Liver (tissue), 9 donors: ENCODE measurements around the gene NCS1. TPM values are rescaled to one million over a fixed set of nuclear protein-coding genes. Genes with fewer than 3 reads are reported as not detected.

Experiments
- DNase-seq: peaks from one replicate; pipeline ENCODE4 v3.0.0-alpha.2; 2017; ENCODE audit warnings: low spot score
- H3K27ac ChIP-seq, 2 donors: one replicate each; pipeline ENCODE4 v1.7.0; 2013; ENCODE audit warnings: inconsistent platforms in 2 of 2, low read length in 2 of 2, control low read depth in 1 of 2, low read depth in 1 of 2, mild to moderate bottlenecking in 1 of 2
- H3K27me3 ChIP-seq, 4 donors: one replicate each; pipeline versions ENCODE4 v1.6.1 to v1.7.0; 2013; ENCODE audit warnings: low read length in 3 of 4, inconsistent platforms in 1 of 4, mild to moderate bottlenecking in 1 of 4, moderate library complexity in 1 of 4; ENCODE audit not compliant: control insufficient read depth in 4 of 4, insufficient read depth in 4 of 4
- H3K36me3 ChIP-seq, 4 donors: one replicate each; pipeline versions ENCODE4 v1.6.1 to v1.7.0; 2013; ENCODE audit warnings: low read length in 3 of 4, mild to moderate bottlenecking in 3 of 4, low read depth in 1 of 4, moderate library complexity in 1 of 4; ENCODE audit not compliant: control insufficient read depth in 4 of 4, insufficient read depth in 3 of 4
- H3K4me1 ChIP-seq, 4 donors: one replicate each; pipeline versions ENCODE4 v1.6.1 to v1.7.0; 2013; ENCODE audit warnings: low read length in 3 of 4, mild to moderate bottlenecking in 3 of 4, moderate library complexity in 1 of 4; ENCODE audit not compliant: control insufficient read depth in 4 of 4, insufficient read depth in 4 of 4
- H3K4me3 ChIP-seq, 3 donors: one replicate each; pipeline versions ENCODE4 v1.6.1 to v1.7.0; 2013; ENCODE audit warnings: low read length in 3 of 3, control low read depth in 1 of 3, low read depth in 1 of 3, mild to moderate bottlenecking in 1 of 3
- H3K9ac ChIP-seq, 2 donors: one replicate each; pipeline ENCODE4 v1.7.0; 2013; ENCODE audit warnings: low read length in 2 of 2, mild to moderate bottlenecking in 2 of 2, moderate library complexity in 2 of 2, control low read depth in 1 of 2, low read depth in 1 of 2
- H3K9me3 ChIP-seq, 4 donors: one replicate each; pipeline versions ENCODE4 v1.6.1 to v1.7.0; 2013; ENCODE audit warnings: low read length in 3 of 4; ENCODE audit not compliant: control insufficient read depth in 4 of 4
- ATF3 ChIP-seq: IDR thresholded peaks from 2 replicates; pipeline ENCODE4 v1.6.1; 2016; ENCODE audit warnings: antibody characterized with exemption
- EGR1 ChIP-seq, 2 donors: IDR thresholded peaks; 2 replicates each; pipeline ENCODE4 v1.6.1; 2016 to 2018; ENCODE audit warnings: antibody characterized with exemption in 2 of 2, low read depth in 2 of 2
- FOXA1 ChIP-seq: IDR thresholded peaks from 2 replicates; pipeline ENCODE4 v1.6.1; 2016; ENCODE audit warnings: antibody characterized with exemption
- FOXA2 ChIP-seq: IDR thresholded peaks from 2 replicates; pipeline ENCODE4 v1.6.1; 2016; ENCODE audit warnings: antibody characterized with exemption
- GABPA ChIP-seq, 2 donors: IDR thresholded peaks in 1 of 2; conservative IDR thresholded peaks in 1 of 2; 2 replicates each; pipeline ENCODE4 v1.6.1; 2016; ENCODE audit warnings: antibody characterized with exemption in 2 of 2, mild to moderate bottlenecking in 1 of 2, moderate library complexity in 1 of 2
- HNF4A ChIP-seq, 2 donors: conservative IDR thresholded peaks; 2 replicates each; pipeline ENCODE4 v1.6.1; 2016; ENCODE audit warnings: antibody characterized with exemption in 2 of 2, mild to moderate bottlenecking in 2 of 2
- HNF4G ChIP-seq: IDR thresholded peaks from 2 replicates; pipeline ENCODE4 v1.6.1; 2016; ENCODE audit warnings: antibody characterized with exemption
- JUND ChIP-seq, 2 donors: IDR thresholded peaks; 2 replicates each; pipeline ENCODE4 v1.6.1; 2016; ENCODE audit warnings: antibody characterized with exemption in 2 of 2
- MAX ChIP-seq: IDR thresholded peaks from 2 replicates; pipeline ENCODE4 v1.6.1; 2016; ENCODE audit warnings: antibody characterized with exemption
- NR2F2 ChIP-seq: IDR thresholded peaks from 2 replicates; pipeline ENCODE4 v1.6.1; 2016; ENCODE audit warnings: antibody characterized with exemption
- RAD21 ChIP-seq, 2 donors: IDR thresholded peaks; 2 replicates each; pipeline ENCODE4 v1.6.1; 2016; ENCODE audit warnings: antibody characterized with exemption in 2 of 2, mild to moderate bottlenecking in 2 of 2
- REST ChIP-seq: IDR thresholded peaks from 2 replicates; pipeline ENCODE4 v1.6.1; 2016; ENCODE audit warnings: antibody characterized with exemption, mild to moderate bottlenecking
- RXRA ChIP-seq, 2 donors: IDR thresholded peaks; 2 replicates each; pipeline ENCODE4 v1.6.1; 2017 to 2018; ENCODE audit warnings: antibody characterized with exemption in 2 of 2, mild to moderate bottlenecking in 1 of 2
- SP1 ChIP-seq: IDR thresholded peaks from 2 replicates; pipeline ENCODE4 v1.6.1; 2018; ENCODE audit warnings: antibody characterized with exemption, mild to moderate bottlenecking
- TAF1 ChIP-seq: conservative IDR thresholded peaks from 2 replicates; pipeline ENCODE4 v1.6.1; 2016; ENCODE audit warnings: antibody characterized with exemption, mild to moderate bottlenecking
- YY1 ChIP-seq: IDR thresholded peaks from 2 replicates; pipeline ENCODE4 v1.6.1; 2016; ENCODE audit warnings: antibody characterized with exemption, mild to moderate bottlenecking
- ZBTB33 ChIP-seq: IDR thresholded peaks from 2 replicates; pipeline ENCODE4 v1.6.1; 2016; ENCODE audit warnings: antibody characterized with exemption
- whole genome bisulfite sequencing: extraction: QIAGEN DNeasy Blood & Tissue Kit; methylation state at CpG from one replicate; pipeline ENCODE4 v1.1.7; 2013; 5-methylcytosine and 5-hydroxymethylcytosine counted together
- polyA plus RNA-seq, 2 donors: library from polyadenylated mRNA; stranded (reverse) in 1 of 2; unstranded in 1 of 2; fragments of 200-250 nt in 1 of 2; fragments of >200 nt in 1 of 2; fragmentation: Nextera tagmentation in 1 of 2; extraction: Ambion mirVana in 1 of 2; gene quantifications; one replicate each; pipeline versions ENCODE4 v1.2.1 to v1.2.3, GENCODE V29; 2013 to 2015
- total RNA-seq, 2 donors: library from RNA; depleted of rRNA; stranded (reverse); fragments of >200 nt; gene quantifications; one replicate each; pipeline ENCODE4 v1.2.3, GENCODE V29; 2014
- donor health status: healthy.
- donor health status: healthy.
- donor health status: healthy.
- donor health status: healthy.
- donor health status: healthy.

Gene NCS1
- total and polyA plus RNA-seq, 4 donors = 0.35 to 2.5 (median 1.2) TPM

- H3K27ac ChIP-seq = peak overlapping the region; percentile 63 to 75
- no peak overlapping the region for H3K4me3 ChIP-seq
- peak overlapping the region in 1 of 2 donors; percentile 14 for H3K9ac ChIP-seq
- H3K9me3 ChIP-seq = no peaks in the 10 kb centered on the region
- no peak for TF ChIP-seq SP1
- no peak for TF ChIP-seq JUND (IDR thresholded peaks at IDR 0.05)
- TF ChIP-seq ZBTB33 = no peak
- no peak for TF ChIP-seq REST
- no peak for TF ChIP-seq EGR1 (IDR thresholded peaks at IDR 0.05; ENCODE audit: low read depth in 2 of 2)
- TF ChIP-seq TAF1 = no peak
- no peak for TF ChIP-seq NR2F2
- TF ChIP-seq FOXA1 = no peak
- no peak for TF ChIP-seq ATF3
- no peak for TF ChIP-seq MAX
- TF ChIP-seq GABPA (IDR thresholded peaks at IDR 0.05 in 1 of 2, conservative IDR thresholded peaks at IDR 0.05 in 1 of 2) = no peak
- no peak for TF ChIP-seq RXRA (IDR thresholded peaks at IDR 0.05)
- TF ChIP-seq YY1 = no peak
- TF ChIP-seq HNF4A (conservative IDR thresholded peaks at IDR 0.05) = no peak
- TF ChIP-seq HNF4G = no peak
- no peak for TF ChIP-seq FOXA2
- H3K27me3 ChIP-seq = no peaks in the 10 kb centered on the region
- DNase-seq = no peak
- peaks cover 4 to 25% (median 15%) of the 10 kb centered on the region in 4 donors for H3K36me3 ChIP-seq
- 93% methylated on average over 22 of the region's 22 CpGs for WGBS
- no peaks in the 10 kb centered on the region for H3K4me1 ChIP-seq
Measured at GRCh38 chr9:130129432-130130061, 42.7 kb upstream of the NCS1 start.

GRCh38 chr9:130132746-130133145 lies 39.5 kb upstream of the NCS1 start:
- Histone ChIP-seq H3K9me3 (no peaks in the 10 kb centered on the region), H3K9ac (no peak overlapping the region), H3K4me1 (no peaks in the 10 kb centered on the region), H3K4me3 (no peak overlapping the region), H3K36me3 (peaks cover 4 to 25% (median 16%) of the 10 kb centered on the region in 4 donors), H3K27me3 (no peaks in the 10 kb centered on the region), H3K27ac (peak overlapping the region in 1 of 2 donors; percentile 36)
- no peak for DNase-seq
- no peak for TF ChIP-seq JUND (IDR thresholded peaks at IDR 0.05)
- no peak for TF ChIP-seq SP1
- TF ChIP-seq HNF4G = no peak
- no peak for TF ChIP-seq GABPA (IDR thresholded peaks at IDR 0.05 in 1 of 2, conservative IDR thresholded peaks at IDR 0.05 in 1 of 2)
- no peak for TF ChIP-seq MAX
- no peak for TF ChIP-seq ZBTB33
- TF ChIP-seq RAD21 (IDR thresholded peaks at IDR 0.05) = no peak
- TF ChIP-seq ATF3 = no peak
- no peak for TF ChIP-seq YY1
- TF ChIP-seq FOXA2 = no peak
- no peak for TF ChIP-seq REST
- WGBS = 90% methylated on average over 7 of the region's 7 CpGs
